BLaER1 (cell line): Measurements from ENCODE around the gene ENDOD1.
A peak's percentile ranks its signal among the peaks of the same experiment; 100 is the strongest.

Experiments used
- H3K27ac ChIP-seq: shearing (Covaris generic); formaldehyde crosslinking; 2 replicates; pipeline ENCODE4 v1.8.1; 2022
- H3K27me3 ChIP-seq: shearing (Covaris generic); formaldehyde crosslinking; 2 replicates; pipeline ENCODE4 v1.8.1; 2022
- H3K36me3 ChIP-seq: shearing (Covaris generic); formaldehyde crosslinking; 2 replicates; pipeline ENCODE4 v1.8.1; 2022
- H3K4me1 ChIP-seq: shearing (Covaris generic); formaldehyde crosslinking; 2 replicates; pipeline ENCODE4 v1.8.1; 2022
- H3K4me2 ChIP-seq: shearing (Covaris generic); formaldehyde crosslinking; 2 replicates; pipeline ENCODE4 v1.8.1; 2022
- H3K4me3 ChIP-seq: shearing (Covaris generic); formaldehyde crosslinking; 2 replicates; pipeline ENCODE4 v1.8.1; 2022
- H3K9ac ChIP-seq: shearing (Covaris generic); formaldehyde crosslinking; 2 replicates; pipeline ENCODE4 v1.8.1; 2022
- H3K9me3 ChIP-seq: shearing (Covaris generic); formaldehyde crosslinking; 2 replicates; pipeline ENCODE4 v1.8.1; 2022
- H4K20me1 ChIP-seq: shearing (Covaris generic); formaldehyde crosslinking; 2 replicates; pipeline ENCODE4 v1.8.1; 2022
- Cebpa-rat ChIP-seq: shearing (Covaris generic); IDR thresholded peaks from 2 replicates; pipeline ENCODE4 v1.8.1; 2022

The ENDOD1 gene

DNA sequence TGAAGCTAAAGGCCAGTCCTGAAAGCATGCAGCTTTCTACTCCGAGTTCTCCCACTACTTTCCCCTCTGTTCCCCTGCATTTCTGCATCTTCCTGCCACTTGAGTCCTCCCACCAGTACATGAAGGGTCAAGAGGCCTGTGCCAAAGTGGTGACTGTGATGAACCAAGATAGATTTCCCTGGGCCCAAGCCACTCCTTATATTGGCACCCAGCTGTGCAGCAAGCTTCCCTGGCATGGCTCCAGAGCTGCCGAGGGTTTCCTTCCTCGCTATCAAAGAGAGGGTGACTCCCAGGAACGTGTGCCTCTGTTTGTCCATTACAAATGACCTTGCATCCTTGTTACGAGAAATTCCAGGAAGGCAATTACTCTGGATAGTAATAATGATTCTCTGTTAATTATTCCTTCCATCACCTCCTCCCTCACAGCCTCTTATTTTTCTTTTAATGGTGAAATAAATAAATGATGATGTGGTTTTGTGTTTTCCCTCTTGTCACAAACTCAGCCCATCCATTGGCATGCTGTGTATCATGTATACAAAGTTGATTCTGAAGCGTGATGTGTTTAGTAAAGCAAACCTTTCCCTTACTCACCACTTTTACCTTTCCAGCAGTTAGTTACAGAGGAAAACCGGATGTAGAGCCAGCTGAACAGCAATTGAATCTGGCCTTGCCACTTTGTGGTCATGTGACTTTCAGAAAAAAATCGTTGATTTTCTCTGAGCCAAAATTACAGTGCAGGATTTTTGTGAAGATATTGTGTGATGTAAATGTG, 14.7 kb upstream of the ENDOD1 start:
- H3K4me2 ChIP-seq: peak overlapping the region; percentile 64
- no peak for TF ChIP-seq Cebpa-rat

GRCh38 chr11:95076416-95076815, 13.2 kb upstream of the ENDOD1 start:
- Histone ChIP-seq H3K4me2 (peak overlapping the region; percentile 56), H3K4me1 (peaks cover 91% of the 10 kb centered on the region), H3K36me3 (no peaks in the 10 kb centered on the region), H3K9ac (no peak overlapping the region), H3K4me3 (no peak overlapping the region), H3K27me3 (no peaks in the 10 kb centered on the region), H3K9me3 (no peaks in the 10 kb centered on the region), H3K27ac (no peak overlapping the region), H4K20me1 (no peaks in the 10 kb centered on the region)
- peak; percentile 87 for TF ChIP-seq Cebpa-rat

More for the DNA sequence above, 14.7 kb upstream of the ENDOD1 start:
- Histone ChIP-seq H3K36me3 (no peaks in the 10 kb centered on the region), H3K9me3 (no peaks in the 10 kb centered on the region), H3K4me1 (peaks cover 91% of the 10 kb centered on the region), H3K4me3 (no peak overlapping the region), H3K9ac (no peak overlapping the region), H3K27ac (no peak overlapping the region; the same call in none of the 2 replicates), H4K20me1 (peaks cover 7% of the 10 kb centered on the region; the same call in 1 of the 2 replicates), H3K27me3 (no peaks in the 10 kb centered on the region)

DNA sequence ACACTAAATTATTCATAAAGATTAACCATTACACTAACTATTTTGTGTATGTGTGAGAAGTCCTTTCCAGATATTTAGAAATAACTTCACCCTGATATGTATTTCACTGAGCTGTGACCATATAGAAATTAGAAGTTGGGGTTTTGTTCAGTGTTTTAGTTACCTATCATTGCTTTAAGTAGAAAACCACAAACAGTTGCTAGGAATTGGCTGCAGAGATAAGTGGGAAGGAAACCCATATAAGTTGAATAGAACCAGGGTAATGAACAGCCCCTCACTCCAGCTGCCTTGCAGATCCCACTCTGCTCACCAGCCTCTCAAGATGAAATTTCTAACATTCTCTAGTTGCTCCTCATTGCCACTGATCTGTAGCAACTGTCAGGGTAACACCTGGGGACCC, 12.7 kb upstream of the ENDOD1 start:
- H3K4me2 ChIP-seq: peak overlapping the region; percentile 56
- no peak for TF ChIP-seq Cebpa-rat
- no peak overlapping the region for H3K27ac ChIP-seq
- H3K4me1 ChIP-seq: peaks cover 91% of the 10 kb centered on the region
- H4K20me1 ChIP-seq: no peaks in the 10 kb centered on the region
- H3K4me3 ChIP-seq: no peak overlapping the region
- no peaks in the 10 kb centered on the region for H3K36me3 ChIP-seq
- H3K9me3 ChIP-seq: no peaks in the 10 kb centered on the region
- H3K9ac ChIP-seq: no peak overlapping the region
- H3K27me3 ChIP-seq: no peaks in the 10 kb centered on the region

GRCh38 chr11:95078526-95078925, 11.1 kb upstream of the ENDOD1 start:
- no peaks in the 10 kb centered on the region for H3K36me3 ChIP-seq
- H4K20me1 ChIP-seq: no peaks in the 10 kb centered on the region
- no peak overlapping the region for H3K4me3 ChIP-seq
- TF ChIP-seq Cebpa-rat: no peak
- no peaks in the 10 kb centered on the region for H3K9me3 ChIP-seq
- H3K27ac ChIP-seq: no peak overlapping the region
- peak overlapping the region; percentile 56; the same call in 1 of the 2 replicates for H3K4me2 ChIP-seq
- no peaks in the 10 kb centered on the region for H3K27me3 ChIP-seq
- H3K4me1 ChIP-seq: peaks cover 97% of the 10 kb centered on the region
- no peak overlapping the region for H3K9ac ChIP-seq

- Histone ChIP-seq H3K4me1 (peaks cover 98% of the 10 kb centered on the region), H3K27ac (peak overlapping the region; percentile 94), H3K9me3 (no peaks in the 10 kb centered on the region), H3K27me3 (no peaks in the 10 kb centered on the region), H4K20me1 (no peaks in the 10 kb centered on the region), H3K4me3 (0 out of 2 replicates have a peak overlapping the region, but pooled peaks have one; percentile 26), H3K9ac (peak overlapping the region; percentile 63), H3K36me3 (no peaks in the 10 kb centered on the region), H3K4me2 (peak overlapping the region; percentile 88)
- TF ChIP-seq Cebpa-rat: no peak
Observed at GRCh38 chr11:95081010-95081409, 8.6 kb upstream of the ENDOD1 start.

- H3K27ac ChIP-seq: peak overlapping the region; percentile 94
- peak overlapping the region; percentile 88 for H3K4me2 ChIP-seq
- peak overlapping the region; percentile 77 for H3K9ac ChIP-seq
- H3K27me3 ChIP-seq: no peaks in the 10 kb centered on the region
- H3K9me3 ChIP-seq: no peaks in the 10 kb centered on the region
- TF ChIP-seq Cebpa-rat: no peak
- peaks cover 98% of the 10 kb centered on the region for H3K4me1 ChIP-seq
- no peaks in the 10 kb centered on the region for H4K20me1 ChIP-seq
- no peaks in the 10 kb centered on the region for H3K36me3 ChIP-seq
- H3K4me3 ChIP-seq: 0 out of 2 replicates have a peak overlapping the region, but pooled peaks have one; percentile 35
Observed at GRCh38 chr11:95081412-95081811, 8.2 kb upstream of the ENDOD1 start.

GRCh38 chr11:95082576-95083001, 7.1 kb upstream of the ENDOD1 start:
- Histone ChIP-seq H3K4me3 (peak overlapping the region; percentile 35; the same call in 1 of the 2 replicates), H3K27ac (peak overlapping the region; percentile 94), H4K20me1 (no peaks in the 10 kb centered on the region), H3K9me3 (no peaks in the 10 kb centered on the region), H3K4me2 (peak overlapping the region; percentile 88), H3K4me1 (peaks cover 97% of the 10 kb centered on the region), H3K27me3 (no peaks in the 10 kb centered on the region), H3K36me3 (no peaks in the 10 kb centered on the region), H3K9ac (peak overlapping the region; percentile 77)
- TF ChIP-seq Cebpa-rat: no peak

DNA sequence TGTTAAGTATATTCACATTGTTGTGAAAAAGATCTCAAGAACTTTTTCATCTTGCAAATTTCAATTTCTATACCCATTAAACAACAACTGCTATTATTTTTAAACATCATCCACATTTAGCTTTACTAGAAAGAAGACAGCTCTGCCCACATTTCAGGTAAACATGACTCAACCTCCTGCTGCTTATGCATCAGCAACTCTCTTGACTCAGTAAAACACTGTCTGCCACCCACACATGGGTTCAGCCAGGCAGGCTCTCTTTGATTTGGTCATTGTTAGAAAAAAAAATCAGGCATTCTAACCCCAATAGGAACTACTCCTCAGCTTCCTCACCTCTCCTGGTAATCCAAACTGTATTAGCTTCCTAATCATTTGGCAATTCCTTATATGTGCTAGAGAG, 5.1 kb upstream of the ENDOD1 start:
- H3K27ac ChIP-seq: no peak overlapping the region
- H3K9ac ChIP-seq: no peak overlapping the region
- peaks cover 94% of the 10 kb centered on the region for H3K4me1 ChIP-seq
- H3K4me3 ChIP-seq: no peak overlapping the region
- TF ChIP-seq Cebpa-rat: no peak
- H3K27me3 ChIP-seq: no peaks in the 10 kb centered on the region
- peak overlapping the region; percentile 19 for H3K4me2 ChIP-seq
- no peaks in the 10 kb centered on the region for H3K36me3 ChIP-seq
- H3K9me3 ChIP-seq: no peaks in the 10 kb centered on the region
- H4K20me1 ChIP-seq: no peaks in the 10 kb centered on the region

DNA sequence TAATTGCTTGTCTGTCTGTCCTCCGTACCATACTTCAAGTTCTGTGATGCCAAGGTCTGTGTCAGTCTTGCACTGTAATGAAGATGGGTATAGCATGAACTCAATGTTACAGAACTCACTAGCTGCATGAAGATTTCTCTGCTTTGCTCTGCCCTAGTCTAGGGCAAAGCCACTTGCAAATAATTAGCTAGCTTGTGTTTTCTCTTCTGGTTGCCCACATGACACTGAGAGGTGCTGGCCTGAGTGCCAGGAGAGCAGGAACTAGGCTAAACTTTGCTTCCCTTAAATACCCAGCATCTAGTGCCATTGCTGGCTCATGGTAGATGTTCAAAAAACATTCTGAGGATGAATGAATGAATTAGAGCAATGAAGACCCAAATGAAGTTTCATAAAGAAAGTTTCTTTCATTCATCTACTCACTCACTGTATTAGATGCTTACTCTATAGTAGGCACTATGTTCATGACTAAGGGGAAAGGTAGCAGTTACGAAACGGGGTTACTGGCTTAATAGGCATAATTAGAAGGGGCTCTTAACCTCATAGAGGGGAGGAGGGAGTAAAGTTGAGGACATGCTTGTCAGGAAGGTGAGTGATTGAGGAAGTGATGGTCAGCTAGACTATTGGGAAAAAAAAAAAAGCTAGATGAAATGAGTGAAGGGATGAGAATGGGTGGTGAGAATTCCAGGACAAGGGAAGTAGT, 4.4 kb upstream of the ENDOD1 start:
- Histone ChIP-seq H3K9me3 (no peaks in the 10 kb centered on the region), H3K4me2 (peak overlapping the region; percentile 19)
- no peak for TF ChIP-seq Cebpa-rat

GRCh38 chr11:95086151-95086550, 3.5 kb upstream of the ENDOD1 start:
- H3K4me2 ChIP-seq: no peak overlapping the region; the same call in 1 of the 2 replicates
- TF ChIP-seq Cebpa-rat: no peak
- no peaks in the 10 kb centered on the region for H3K36me3 ChIP-seq
- no peak overlapping the region for H3K9ac ChIP-seq
- H3K9me3 ChIP-seq: no peaks in the 10 kb centered on the region
- H3K27ac ChIP-seq: no peak overlapping the region
- H3K27me3 ChIP-seq: no peaks in the 10 kb centered on the region
- H4K20me1 ChIP-seq: peaks cover 8% of the 10 kb centered on the region; the same call in 1 of the 2 replicates
- H3K4me1 ChIP-seq: peaks cover 84% of the 10 kb centered on the region
- no peak overlapping the region for H3K4me3 ChIP-seq

More for the DNA sequence above, 4.4 kb upstream of the ENDOD1 start:
- Histone ChIP-seq H3K4me1 (peaks cover 87% of the 10 kb centered on the region), H4K20me1 (no peaks in the 10 kb centered on the region), H3K36me3 (no peaks in the 10 kb centered on the region), H3K27ac (no peak overlapping the region; the same call in 1 of the 2 replicates), H3K9ac (no peak overlapping the region), H3K27me3 (no peaks in the 10 kb centered on the region), H3K4me3 (no peak overlapping the region)
